ENCODE results near the gene ZNF474. TPM values are rescaled to one million over a fixed set of nuclear protein-coding genes. Genes with fewer than 3 reads are reported as not detected.

The ZNF474 gene
- total and polyA plus RNA-seq, 9 donors: 0.12 to 5.7 (median 0.31) TPM; not detected in 1

- intact Hi-C loops (cut with DNase I): no loop called here
- H3K9me3 ChIP-seq: no peaks in the 10 kb centered on the region
- no peak overlapping the region for H3K4me3 ChIP-seq
- H3K36me3 ChIP-seq: no peaks in the 10 kb centered on the region
- WGBS, 3 donors: 46 to 53% (median 49%) methylated on average over 1 of the region's 1 CpG
- no peaks in the 10 kb centered on the region for H3K4me1 ChIP-seq (ENCODE audit: insufficient read depth)
- no peak overlapping the region for H3K27ac ChIP-seq
- no peak for TF ChIP-seq POLR2A (IDR thresholded peaks at IDR 0.05)
- TF ChIP-seq EP300 (IDR thresholded peaks at IDR 0.05): no peak
- no peak for TF ChIP-seq CTCF (IDR thresholded peaks at IDR 0.05)
- H3K27me3 ChIP-seq: no peaks in the 10 kb centered on the region
- no peak for DNase-seq
Measured at GRCh38 chr5:122156724-122157325, 27.5 kb downstream of the ZNF474 start.

GRCh38 chr5:122162100-122162638, 32.8 kb downstream of the ZNF474 start:
- Histone ChIP-seq H3K4me1 (ENCODE audit: insufficient read depth) (no peaks in the 10 kb centered on the region), H3K36me3 (no peaks in the 10 kb centered on the region), H3K4me3 (no peak overlapping the region), H3K27ac (no peak overlapping the region), H3K9me3 (no peaks in the 10 kb centered on the region), H3K27me3 (no peaks in the 10 kb centered on the region)
- no peak for DNase-seq
- TF ChIP-seq EP300 (IDR thresholded peaks at IDR 0.05) (no peak), CTCF (IDR thresholded peaks at IDR 0.05) (no peak), POLR2A (IDR thresholded peaks at IDR 0.05) (no peak)
- 18 to 23% (median 21%) methylated on average over 3 of the region's 3 CpGs for WGBS, 3 donors
- intact Hi-C loops (cut with DNase I): no loop called here

GRCh38 chr5:122163121-122164069, 34.0 kb downstream of the ZNF474 start:
- TF ChIP-seq POLR2A (IDR thresholded peaks at IDR 0.05) (no peak), CTCF (IDR thresholded peaks at IDR 0.05) (no peak), EP300 (IDR thresholded peaks at IDR 0.05) (no peak)
- no peaks in the 10 kb centered on the region for H3K36me3 ChIP-seq
- no peaks in the 10 kb centered on the region for H3K9me3 ChIP-seq
- H3K4me3 ChIP-seq: no peak overlapping the region
- 15 to 40% (median 22%) methylated on average over 4 of the region's 4 CpGs for WGBS, 3 donors
- H3K4me1 ChIP-seq (ENCODE audit: insufficient read depth): no peaks in the 10 kb centered on the region
- H3K27ac ChIP-seq: peak overlapping the region in 1 of 2 donors; percentile 8
- no peaks in the 10 kb centered on the region for H3K27me3 ChIP-seq
- intact Hi-C loops (cut with DNase I): no loop called here
- DNase-seq: peak in 1 of 5 donors; percentile 20

- no peaks in the 10 kb centered on the region for H3K4me1 ChIP-seq (ENCODE audit: insufficient read depth)
- no peaks in the 10 kb centered on the region for H3K9me3 ChIP-seq
- H3K4me3 ChIP-seq: no peak overlapping the region
- H3K27ac ChIP-seq: no peak overlapping the region
- H3K36me3 ChIP-seq: no peaks in the 10 kb centered on the region
- intact Hi-C loops (cut with DNase I): no loop called here
- H3K27me3 ChIP-seq: no peaks in the 10 kb centered on the region
- TF ChIP-seq EP300 (IDR thresholded peaks at IDR 0.05) (no peak), POLR2A (IDR thresholded peaks at IDR 0.05) (no peak), CTCF (IDR thresholded peaks at IDR 0.05) (no peak)
- DNase-seq: no peak
Measured at GRCh38 chr5:122164070-122164435, 34.7 kb downstream of the ZNF474 start.

Data from ovary (tissue), 9 donors.